NOMO-1 treated with DMSO at 0.1 percent for 48 hours (cell line): ENCODE data around the gene ALPP.
"Not testable (repeated sequence)": the region's sequence is repeated elsewhere in the genome, so short reads cannot be mapped to it uniquely, and the experiment has no call there.

ENCODE experiments used
- DNase-seq: peaks from one replicate; lab custom pipeline; 2025; ENCODE audit not compliant: unreplicated experiment; lab: John Stamatoyannopoulos, UW

ALPP gene

DNA sequence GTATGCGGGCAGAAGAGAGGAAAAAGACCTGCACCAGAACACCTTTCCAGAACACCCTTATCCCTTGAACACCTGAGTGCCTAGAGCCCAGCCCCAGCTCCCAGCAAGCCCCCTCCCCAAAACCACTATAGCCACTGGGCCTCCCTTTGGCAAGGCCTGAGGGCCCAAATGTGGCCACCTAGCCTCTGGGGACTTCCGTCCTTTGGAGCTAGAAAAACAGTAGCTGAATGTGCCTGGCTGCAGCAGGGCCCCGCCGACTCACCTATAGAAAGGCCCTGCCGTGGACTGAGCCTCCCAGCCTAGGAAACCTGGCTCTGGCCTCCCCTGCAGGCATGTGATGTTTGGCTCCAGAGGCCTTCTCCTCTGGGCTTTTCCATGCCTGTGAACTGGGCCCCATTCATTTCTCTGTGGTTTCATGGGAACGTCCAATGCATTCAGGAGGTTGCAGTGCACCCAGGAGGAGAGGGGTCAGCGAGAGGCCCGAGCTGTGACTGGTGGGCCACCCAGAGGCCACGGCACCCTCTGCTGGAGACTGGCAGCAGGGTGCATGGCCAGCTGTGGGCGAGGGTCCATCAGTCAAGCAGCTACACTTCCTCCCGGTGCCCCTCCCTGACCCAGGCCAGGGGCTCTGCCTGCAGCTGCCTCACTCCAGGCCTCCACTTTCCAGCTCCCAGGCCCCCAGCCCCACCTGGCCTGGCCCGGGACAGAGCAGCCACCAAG lies 15.3 kb upstream of the ALPP start:
- DNase-seq: not testable (repeated sequence)

DNA sequence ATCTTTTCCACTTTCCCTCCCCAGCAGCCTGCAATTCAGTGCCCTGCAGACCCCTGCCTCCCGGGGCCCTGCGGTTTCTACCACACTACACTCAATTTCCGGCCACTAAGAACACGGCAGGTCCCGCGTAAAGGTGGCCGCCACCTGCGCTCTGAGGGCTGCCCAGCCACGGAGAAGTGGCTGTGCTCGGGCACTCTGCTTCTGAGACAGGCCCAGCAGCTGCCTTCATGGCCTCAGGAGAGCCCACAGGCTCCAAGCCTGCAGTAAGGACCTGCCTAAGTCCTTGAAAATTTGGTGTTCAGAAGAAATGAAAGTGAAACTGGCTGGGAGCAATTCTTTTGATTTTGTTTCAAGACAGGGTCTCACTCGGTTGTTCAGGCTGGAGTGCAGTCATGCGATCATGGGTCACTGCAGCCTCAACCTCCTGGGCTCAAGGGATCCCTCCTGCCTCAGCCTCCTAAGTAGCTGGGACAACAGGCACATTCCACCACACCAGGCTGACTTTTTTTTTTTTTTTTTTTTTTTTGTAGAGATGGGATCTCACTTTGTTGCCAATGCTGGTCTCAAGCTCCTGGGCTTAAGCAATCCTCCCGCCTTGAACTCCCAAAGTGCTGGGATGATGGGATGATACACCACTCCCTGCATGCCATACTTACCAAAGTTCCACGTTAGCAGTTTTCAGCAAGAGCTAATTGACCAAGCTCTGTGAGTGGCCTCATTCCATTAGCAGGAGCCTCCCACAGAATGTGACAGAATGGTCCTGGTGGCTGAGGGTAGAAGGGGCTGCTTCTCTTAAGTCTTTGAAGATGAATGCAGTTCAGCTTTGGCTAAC lies 14.6 kb upstream of the ALPP start:
- DNase-seq: no peak

DNA sequence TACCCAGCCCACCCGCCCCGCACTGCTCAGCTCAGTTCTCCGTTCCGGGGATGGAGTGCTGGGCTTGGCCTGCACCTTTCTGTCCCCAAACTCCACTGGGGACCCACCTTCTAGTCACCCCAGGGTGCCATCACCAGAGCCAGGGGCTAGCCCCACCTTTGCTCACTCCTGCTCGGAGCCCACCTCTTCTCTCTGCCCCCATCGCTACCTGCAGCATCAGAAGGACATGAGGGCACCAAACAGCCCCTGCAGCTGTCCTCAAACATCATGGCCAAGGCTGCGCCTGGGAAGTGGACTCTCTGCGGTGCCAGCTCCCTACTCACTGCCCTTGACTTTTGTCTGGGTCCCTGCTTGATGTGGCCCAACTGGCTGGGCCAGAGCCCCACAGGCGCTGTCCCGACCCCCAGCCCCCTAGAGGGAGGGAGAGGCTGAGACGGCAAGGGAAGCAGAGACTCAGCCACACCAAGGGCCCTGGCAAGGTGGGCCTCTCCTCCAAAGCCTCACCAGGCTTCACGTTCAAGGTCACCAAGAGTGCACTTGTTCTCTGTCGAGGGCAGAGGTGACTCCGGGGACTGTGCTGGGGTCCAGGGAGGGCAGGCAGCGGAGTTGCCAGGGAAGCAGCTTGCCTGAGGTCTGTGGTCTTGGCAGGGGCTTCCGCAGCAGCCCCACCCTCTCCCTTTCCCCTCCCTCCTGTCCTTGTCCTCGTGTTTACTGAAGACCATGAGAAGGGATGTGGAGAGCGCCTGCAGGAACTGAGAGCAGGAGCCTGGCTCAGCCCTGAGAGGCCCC lies 13.6 kb upstream of the ALPP start:
- DNase-seq: not testable (repeated sequence)

DNA sequence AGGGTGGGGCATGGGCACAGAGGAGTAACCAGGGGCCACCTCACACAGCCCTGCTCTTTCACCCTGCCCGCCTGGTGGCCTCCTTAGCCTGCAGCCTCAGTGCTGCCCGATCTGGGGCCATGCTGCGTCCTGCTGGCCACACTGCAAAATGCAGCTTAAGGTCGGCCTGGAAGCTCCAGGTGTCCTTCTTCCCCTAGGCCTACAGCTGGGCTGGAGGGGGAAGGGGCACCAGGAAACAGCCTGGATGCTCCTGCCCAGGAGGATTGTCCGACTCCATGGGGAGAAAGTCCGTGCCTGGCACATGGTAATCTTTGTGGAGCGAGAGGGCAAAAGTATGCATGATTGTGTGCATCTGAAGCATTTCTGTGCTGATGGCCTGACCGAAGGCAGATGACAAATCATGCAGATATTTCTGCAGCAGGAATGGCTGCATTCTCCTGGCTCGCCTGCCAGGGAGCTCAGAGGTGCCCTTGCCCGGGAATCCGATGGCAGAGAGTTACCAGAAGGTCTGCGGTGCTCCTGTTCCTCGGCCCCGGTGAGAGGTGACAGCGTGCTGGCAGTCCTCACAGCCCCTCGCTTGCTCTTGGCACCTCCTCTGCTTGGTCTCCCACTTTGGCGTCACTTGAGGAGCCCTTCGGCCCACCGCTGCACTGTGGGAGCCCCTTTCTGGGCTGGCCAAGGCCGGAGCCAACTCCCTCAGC lies 12.8 kb upstream of the ALPP start:
- no peak for DNase-seq

DNA sequence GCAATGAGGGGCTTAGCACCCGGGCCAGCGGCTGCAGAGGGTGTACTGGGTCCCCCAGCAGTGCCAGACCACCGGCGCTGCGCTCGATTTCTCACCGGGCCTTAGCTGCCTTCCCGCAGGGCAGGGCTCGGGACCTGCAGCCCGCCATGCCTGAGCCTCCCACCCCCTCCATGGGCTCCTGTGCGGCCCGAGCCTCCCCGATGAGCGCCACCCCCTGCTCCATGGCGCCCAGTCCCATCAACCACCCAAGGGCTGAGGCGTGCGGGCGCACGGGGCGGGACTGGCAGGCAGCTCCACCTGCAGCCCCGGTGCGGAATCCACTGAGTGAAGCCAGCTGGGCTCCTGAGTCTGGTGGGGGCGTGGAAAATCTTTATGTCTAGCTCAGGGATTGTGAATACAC lies 12.1 kb upstream of the ALPP start:
- DNase-seq: not testable (repeated sequence)

DNA sequence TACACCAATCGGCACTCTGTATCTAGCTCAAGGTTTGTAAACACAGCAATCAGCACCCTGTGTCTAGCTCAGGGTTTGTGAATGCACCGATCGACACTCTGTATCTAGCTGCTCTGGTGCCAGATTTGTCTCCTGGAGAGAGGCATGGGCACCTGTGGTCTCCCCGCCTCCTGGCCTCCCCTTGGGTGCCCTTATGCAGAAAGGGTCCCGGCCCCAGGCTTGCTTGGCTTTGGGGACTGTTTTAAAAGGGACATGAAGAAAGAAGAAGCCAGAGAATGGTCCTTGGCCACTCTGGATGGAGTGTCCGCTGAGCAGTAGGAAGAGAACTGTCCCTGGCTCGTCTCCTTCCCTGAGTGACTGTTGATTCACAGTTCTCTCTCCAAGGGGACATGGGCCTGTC lies 11.5 kb upstream of the ALPP start:
- no peak for DNase-seq

DNA sequence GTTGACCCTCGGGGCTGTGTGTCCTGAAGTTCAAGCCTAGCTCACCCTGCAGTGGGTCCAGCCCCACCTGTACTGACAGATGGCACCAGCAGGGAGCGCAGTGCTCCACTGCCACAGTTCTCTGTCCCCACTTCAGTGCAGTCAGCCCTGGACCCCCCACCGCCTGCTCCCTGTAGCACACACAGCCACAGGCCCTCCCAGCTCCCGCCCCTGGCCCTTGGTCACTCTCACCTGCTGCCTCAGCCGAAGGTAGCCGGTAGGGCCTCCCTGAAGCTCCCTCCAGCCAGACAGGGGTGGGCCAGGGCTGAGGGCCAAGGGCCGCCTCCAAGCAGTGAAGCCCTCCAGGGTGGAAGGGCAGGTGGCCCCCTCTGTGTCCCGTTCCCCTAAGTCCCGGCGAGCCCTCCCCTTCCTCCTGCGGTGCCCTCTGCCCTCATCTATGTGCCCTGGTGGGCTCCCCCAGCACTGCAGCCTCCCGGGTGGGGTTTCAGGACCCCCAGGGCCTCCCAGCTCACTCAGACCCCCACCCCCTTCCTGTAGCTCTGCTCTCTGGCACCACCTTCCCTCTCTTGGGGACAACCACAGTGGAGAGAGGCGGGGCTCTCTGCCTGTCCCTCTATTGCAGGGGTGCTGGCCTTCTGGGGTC lies 10.8 kb upstream of the ALPP start:
- DNase-seq: no peak

DNA sequence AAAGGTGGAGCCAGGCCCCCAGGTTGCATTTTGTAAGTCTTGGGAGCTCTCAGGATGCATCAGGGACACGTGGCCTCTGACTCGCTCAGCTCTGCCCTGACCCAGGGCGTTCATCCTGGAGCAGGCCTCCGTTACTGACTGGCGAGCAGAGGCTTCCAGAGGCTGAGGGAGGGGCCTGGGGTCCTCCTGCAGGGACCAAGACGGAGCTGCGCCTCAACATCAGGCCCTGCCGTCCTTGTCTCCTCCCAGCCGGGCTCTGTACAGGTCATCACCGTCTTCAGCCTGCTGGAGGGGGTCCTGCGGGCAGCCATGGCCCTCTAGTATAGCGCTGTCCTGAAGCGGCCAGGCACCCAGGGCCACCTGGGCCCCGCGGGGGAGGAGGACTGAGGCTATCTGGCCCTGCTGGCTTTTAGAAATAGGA lies 10.2 kb upstream of the ALPP start:
- no peak for DNase-seq

DNA sequence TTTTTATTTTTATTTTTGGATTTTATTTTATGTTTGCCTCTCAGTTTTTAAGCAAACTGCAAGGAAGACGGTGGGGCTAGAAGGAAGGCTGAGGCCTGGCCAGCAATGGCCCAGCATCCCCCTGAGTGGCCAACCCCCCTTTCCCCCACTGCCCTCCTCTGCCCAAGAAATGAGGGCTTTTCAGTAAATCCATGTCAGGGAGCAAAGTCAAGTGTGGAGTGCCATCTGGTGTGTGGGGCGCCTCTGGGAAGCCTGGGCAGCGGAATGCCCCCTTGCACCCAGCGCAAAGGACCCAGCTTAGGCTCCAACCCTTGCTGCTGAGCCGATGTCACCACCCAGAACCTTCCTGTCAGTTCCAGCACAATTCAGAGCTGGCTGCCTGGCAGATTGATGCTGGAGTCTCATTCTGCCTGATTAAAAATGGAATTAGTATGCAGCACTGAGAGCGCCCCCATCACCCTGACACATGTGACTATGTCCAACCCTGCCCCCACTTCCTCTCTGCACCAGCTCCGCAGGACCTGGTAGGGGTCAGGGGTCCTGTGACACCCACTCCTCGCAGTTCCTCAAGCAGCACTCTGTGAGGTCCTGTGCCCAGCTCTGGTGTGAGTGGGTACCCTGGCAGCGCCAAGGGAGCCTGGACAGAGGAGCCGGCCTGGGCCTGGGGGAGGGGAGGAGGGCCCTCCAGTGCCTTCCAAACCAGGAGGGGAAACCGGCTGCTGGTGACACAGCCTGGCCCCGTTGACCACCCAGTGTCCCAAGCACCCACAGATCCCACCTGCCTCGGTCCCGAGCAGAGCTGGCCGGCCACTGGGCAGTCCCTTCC lies 9.2 kb upstream of the ALPP start:
- no peak for DNase-seq

DNA sequence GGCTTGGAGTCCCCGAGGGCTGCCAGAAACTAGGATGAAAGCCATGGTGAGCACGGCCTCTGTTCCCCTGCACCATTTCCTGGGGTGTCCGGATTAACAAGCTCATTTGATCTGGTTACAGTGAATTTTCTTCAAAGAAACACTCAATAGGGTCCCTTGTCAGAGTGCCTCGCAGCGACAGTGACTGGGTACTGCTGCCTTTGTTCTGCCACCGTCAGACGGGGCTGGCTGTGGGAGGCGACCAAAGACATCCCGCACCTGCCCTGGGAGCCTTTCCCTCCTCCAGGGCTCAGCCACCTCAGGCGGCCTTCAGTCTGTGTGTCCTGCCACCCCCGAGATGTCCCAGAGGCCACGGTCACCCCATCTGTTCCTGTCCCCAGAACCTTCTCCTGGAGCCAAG lies 8.5 kb upstream of the ALPP start:
- not testable (repeated sequence) for DNase-seq

DNA sequence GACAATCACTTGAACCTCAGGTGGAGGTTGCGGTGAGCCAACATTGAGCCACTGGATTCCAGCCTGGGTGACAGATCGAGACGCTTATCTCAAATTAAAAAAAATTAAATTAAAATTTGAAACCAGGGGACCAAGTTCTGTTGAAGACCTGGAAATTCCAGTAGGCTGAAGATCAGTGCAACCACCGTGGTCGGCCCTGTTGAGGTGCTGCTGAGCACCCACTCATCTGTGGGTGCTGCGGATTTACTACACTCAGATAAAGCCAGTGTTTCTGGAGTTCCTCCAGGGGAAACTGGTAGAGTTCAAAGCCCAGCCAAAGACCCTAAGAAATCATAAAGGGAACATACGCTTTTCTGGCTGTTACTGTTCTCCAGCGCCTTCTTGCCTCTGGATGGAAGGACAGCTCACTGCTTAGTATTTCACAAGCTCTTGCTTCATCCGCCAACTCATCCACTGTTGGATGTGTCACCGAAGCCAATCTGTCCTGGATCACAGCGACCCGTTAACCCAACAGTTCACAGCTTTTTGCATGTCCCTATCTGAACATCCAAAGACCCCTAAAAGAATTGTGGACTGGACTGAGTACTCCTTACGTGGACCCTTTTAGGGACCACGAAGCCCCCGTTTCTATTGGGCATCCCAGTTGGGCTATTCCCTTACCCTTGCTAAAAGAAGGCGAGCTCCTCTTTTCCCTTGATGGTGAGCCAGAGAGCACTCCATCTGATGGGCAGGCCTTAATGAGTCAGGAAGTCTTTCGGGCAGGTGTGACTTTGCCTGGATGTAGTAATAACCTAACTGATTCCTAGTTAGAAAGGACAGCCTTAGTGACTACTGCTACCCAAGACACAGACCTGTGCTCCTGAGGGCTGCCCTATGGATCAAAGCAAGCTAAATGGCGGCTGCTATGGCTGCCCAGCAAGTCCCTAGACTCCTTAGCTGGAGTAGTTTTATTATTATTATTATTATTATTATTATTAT lies 6.0 kb upstream of the ALPP start:
- DNase-seq: peak; percentile 42

DNA sequence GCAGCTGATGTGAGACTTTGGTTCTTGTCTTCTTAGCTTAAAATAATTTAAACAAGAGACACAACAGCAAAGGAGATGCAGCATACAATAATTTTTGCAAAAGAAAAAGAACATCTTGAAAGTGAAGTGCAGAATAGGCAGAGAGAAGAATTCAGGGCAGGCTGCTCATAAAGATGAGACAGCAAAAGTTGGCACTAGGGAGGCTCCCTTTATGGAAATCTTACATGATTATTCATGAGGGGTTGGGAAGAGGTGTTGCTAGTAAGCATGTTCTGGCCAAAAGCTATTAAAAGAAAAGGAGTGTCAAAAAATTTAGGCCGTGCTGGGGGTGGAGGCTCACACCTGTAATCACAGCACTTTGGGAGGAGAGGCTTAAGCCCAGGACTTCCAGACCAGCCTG lies 4.2 kb upstream of the ALPP start:
- DNase-seq: no peak

DNA sequence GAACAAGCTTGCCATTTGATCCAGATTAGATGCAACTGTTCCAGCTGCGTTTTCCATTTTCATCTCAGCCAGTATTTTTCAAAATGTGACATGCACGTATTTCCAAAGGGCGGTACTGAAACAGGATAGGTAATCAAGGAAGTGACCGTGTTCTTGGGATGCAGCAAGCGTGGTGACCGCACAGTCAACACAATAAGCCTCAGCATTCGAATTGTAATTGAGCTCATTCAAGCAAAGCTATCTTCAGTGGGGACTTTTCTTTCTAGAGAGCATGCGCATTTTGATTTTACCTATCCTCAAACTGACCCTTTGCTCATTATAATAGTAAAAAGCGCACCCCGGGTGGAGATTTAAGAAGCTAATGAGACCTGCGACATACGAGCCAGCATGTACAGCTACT lies 3.4 kb upstream of the ALPP start:
- DNase-seq: no peak

DNA sequence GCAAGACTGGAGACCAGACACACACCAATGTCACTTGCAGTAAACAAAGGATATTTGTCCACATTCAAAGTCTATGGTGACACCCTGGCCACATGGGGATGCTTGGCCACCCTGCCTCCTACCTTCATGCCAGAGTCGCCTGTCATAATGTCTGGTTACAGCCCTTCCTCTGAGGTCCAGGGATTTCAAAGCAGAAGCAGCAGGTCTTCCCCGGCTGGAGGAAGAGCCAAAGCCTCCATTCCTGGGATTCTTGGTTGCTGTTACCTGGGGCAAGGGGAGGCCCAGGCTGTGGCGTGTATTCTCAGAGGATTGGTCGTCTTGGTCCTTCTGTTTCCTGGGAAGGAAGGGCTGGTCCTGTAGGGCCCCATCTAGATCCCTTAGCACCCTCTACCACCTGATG lies 2.3 kb upstream of the ALPP start:
- no peak for DNase-seq

DNA sequence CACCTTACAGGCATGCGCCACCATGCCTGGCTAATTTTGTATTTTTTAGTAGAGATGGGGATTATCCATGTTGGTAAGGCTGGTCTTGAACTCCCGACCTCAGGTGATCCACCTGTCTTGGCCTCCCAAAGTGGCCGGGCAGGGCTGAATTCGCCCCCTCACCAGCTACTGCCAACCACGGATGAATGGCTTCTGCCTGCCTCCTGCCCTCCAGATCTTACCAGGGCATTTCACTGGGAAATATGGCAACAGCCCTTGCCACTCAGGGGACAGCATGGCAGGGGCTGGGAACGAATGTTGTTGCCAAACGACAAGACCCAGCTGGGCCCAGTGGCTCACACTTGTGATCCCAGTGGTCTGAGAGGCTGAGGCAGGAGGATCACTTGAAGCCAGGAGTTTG lies 1.8 kb upstream of the ALPP start:
- DNase-seq: no peak

DNA sequence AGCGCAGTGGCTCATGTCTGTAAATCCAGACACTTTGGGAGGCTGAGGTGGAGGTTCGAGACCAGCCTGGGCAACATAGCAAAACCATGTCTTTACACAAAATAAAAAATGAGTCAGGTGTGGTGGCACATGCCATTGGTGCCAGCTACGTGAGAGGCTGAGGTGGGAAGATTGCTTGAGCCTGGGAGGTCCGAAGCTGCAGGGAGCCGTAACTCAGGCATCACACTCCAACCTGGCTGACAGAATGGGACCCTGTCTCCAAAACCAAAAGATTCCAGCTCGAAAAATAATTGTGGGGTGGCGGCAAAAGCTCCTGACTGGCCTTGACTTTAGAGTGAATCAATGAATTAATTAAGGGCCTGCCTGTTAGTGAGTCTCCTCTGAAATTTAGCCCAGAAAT lies 1.2 kb upstream of the ALPP start:
- no peak for DNase-seq

DNA sequence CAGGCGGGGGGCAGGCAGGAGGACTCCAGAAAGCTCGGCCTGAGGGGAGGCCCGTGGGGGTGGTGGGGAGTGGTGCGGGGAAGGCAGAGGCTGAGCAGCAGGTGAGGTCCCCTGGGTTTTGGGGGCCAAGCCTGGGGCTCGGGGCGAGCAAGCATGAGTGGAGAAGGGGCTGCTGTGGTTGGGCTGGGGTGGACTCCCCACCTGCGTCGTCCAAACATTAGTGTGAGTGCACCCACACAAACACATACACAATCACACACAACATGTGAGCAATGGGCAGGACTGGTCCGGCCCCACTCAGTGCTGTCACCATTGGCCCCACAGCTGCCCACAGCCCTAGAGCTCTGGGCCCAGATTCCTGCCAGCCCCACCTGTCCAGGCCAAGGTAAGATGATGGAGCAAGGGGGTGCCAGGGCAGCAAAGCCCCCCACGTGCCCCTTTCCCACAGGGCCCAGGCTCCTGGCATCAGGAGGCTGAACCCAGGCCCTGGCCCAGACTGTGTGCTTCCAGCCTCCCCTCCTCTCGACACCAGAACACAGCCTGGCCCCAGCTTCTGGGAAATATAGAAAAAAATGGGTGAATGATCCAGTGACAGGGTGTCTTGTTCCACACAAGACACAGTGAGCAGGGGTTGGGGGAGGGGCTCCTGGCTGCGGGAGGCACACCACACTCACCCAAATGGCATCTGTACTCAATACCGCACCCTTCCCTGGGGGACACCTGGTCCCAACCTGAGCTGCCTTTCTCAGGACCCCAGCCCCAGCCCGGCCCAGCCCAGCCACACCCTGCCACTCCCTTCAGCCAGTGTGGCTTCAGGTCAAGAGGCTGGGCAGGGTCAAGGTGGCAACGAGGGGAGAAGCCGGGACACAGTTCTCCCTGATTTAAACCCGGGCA lies 463 bp upstream of the ALPP start:
- no peak for DNase-seq
